CD4-positive, alpha-beta T cell treated with Interleukin-1 beta for 1 hour (primary cell): Measurements from ENCODE around the gene SPSB4.

ENCODE experiments used
- DNase-seq, 2 donors: peaks; one replicate each; pipeline ENCODE4 v3.0.0-alpha.2; 2020 to 2022

Gene SPSB4

DNA sequence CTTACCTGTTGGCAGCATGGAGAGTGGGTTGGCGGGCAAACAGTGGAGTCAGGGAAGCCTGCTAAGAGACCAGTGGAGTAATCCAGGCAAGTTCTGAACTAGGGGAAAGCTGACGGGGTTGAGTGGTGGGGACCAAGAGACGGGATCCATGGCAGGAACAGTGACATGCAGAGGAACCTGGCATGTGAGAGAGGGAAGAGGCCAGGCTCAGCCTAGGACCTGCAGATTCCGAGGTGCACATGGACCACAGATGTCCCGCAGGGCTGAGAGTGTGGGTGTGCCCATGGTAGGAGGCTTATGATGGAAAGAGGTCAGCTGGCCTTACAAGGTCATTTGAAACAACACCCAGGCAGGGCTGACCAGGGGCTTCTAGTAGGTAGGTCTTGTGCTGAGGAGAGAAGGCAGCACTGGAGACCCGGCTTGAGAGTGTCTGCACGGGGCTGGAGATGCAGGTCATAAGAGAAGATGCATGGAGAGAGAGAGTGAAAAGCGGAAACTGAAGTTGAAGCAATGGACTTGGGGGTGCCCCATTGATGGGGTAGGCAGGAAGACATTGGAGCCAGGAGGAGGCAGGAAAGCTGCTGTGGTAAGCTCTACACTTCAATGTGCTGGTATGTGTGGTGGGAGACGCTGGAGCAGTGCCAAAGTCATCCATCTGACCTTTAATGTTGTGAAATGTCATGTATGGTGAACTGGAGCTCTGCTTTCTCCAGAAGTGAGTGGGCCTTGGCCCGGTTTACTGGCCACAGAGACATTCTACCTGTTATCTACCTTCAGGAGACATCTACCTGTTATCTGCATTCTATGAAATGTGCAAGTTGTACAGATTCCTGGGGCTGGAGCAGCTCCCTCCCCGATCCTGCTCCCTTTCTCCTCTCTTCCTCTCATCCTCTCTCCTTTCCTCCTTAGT is 4.6 kb downstream of the SPSB4 start:
- DNase-seq: no peak

DNA sequence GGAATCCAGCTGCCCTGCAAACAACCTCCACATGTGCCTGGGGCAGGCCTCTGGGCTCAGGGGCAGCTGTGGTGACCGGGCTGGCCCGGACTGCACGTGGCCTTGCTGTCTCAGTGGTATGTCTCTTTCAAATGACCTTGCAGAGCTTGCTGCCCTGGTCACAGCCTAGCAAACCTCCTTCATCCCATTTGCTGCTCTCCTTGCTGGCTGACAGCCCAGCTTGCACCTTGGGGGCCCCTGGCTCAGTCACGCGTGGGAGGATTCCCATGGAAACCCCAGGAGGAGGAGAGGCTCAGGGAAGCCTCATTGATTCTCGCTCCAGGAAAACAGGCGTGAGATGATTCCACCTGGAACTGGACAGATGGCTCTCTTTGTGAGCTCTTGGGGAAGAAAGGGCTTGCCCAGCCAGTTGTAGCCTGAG is 5.6 kb downstream of the SPSB4 start:
- DNase-seq: no peak

DNA sequence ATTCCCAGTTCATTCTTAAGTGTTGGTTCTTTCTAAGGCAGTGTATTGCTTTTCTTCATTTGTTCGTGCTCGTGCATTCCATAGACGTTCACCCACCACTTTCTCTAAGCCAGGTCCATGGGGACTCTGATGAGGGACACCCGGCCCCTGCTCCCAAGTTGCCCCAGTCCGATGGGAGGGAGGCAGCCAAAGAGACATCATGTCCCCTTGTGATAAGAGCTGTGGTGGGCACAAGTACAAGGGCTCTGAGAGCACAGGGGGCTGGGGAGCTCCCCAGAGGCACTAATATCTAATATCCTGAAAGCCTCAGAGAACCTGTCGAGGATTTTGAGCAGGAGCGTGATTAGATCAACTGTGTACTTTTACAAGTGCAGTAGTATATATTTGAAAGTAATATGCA is 6.3 kb downstream of the SPSB4 start:
- no peak for DNase-seq

DNA sequence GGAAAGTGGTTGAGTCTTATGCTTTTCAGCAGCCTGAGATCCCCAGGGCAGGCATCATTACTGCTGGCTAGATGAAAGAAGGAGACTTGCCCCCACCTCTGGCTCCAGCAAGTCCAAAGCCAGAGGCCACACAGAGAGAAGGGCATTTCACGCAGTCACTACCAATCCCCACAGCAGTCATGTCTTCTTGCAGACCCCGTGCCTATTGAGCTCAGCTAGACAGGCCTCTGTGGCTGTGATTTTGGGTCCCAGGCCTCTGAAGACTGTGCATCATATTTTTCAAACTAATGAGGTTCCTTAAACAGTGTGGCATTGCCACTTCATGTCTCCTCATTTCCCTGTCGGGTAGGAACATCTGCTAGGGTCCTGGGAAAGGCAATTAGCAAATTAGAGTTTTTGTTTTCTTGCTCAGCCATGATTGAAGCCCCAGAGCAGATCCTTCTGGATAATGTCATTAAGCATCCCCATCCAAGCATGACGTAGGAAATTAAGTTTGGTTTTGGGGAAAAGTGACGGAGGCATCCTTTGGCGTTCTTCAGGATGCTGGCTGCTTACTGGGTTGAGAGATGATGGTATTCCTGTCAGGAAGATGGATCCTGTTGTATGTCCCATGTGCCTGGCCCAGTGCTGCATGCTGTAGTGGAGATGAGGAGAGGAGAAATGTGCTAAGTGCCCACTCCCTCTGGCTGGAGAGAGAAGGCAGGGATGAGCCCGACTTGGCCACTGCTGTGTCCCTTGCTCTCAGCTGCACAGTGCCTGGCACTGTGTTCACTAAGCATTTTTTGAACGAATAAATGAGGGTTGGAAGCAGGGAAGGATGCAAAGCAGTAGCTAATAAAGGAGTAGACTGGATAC is 7.0 kb downstream of the SPSB4 start:
- no peak for DNase-seq

DNA sequence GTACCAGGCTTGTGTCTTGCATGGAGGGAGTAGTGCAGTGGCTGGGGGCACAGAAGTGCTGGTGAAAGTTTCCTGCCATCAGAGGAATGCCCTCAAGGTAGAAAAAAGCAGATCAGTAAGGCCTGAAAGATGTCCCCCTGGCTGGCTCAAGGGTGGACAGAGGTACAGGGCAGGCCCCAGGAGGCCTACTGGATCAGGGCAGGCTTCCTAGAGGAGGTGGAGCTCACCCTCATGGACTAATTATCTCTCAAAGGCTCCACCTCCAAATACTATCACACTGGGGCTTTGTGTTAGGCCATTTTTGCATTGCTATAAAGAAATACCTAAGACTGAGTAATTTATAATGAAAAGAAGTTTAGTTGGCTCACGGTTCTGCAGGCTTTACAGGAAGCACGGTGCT is 7.8 kb downstream of the SPSB4 start:
- no peak for DNase-seq

DNA sequence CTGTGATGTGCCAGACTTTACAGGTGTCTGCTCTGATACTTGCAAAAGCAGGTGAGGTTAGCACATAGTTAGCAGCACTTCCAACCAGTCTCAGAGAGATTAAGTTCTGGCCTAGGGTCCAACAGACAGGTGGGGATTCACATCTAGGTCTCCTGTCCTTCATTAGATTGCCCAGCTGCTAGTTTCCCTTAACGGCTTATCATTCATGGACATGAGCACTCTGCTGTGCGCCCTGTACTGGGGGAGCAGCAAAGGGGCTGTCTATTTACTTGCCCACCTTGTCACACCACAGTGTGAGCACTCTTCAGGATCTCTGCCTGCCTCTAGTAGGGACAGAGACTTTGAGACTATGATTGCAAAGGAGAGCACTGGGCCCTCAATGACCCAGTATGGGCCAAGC is 8.7 kb downstream of the SPSB4 start:
- DNase-seq: no peak

DNA sequence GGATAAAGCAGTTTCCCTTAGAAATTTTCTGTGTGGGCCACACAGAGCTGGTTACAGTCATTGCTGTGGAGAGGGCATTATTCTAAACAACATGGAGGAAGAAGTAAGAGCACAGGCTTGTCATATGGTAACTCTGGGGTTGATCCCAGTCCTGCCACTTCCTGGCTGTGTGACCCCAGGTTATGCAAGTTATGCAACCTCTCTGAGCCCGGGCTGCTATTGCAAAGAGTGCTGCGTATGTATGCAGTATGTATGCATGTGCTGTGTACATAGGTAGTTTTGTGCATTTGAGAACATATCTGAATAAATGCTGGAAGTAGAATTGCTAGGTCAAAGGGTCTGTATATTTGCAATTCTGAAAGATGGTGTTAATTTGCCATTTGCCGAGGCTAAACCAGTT is 9.2 kb downstream of the SPSB4 start:
- no peak for DNase-seq

DNA sequence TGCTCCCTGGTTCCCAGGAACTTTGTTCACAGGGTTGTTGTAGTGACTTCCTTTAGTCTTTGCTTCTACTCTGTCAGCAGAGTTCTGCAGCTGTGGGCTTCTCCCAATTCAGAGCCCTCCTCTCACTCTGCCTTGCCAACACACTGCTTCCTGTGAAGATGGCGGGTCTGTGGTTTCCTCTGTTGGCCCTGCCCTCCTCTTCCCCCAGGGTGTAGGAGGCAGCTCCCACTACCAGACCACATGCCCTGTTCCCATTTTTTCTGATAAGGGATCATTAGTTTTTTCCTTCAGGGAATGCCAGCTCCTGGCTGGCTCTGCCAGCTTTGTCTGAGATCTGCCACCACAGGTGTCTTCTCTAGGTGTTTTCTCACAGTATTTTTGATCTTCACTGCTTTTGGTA is 12.7 kb downstream of the SPSB4 start:
- no peak for DNase-seq

DNA sequence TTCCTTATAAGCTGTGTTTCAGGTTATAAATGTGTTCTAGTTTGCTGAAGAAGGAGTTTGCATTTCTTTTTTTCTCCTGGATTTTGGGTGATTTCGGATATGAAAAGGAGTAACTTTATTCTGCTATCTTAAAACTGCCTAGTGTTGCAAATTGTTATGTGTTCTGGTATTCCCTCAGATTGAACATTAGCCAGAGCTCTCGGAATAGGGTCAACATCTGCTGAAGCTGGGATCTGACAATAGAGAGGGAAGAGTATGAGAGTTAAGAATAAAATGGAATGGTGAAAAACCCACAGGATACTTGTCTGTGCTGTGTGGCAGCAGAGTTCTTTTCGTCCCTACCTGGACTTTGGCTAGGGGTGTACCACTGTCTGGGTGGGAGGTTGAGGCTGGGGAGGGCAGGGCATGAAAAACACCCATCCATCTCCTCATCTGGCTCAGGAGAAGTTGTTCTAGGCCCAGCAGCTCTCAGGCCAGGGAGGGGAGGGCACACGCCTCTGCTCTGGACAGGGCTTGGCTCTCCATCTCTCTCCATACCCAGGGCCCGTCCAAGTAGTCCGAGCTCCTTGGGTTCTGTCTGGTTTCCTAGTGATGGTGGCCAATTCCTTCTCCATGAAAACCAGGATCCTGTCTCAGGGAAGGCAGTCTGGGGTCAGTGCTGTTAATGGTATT is 13.2 kb downstream of the SPSB4 start:
- DNase-seq: no peak

DNA sequence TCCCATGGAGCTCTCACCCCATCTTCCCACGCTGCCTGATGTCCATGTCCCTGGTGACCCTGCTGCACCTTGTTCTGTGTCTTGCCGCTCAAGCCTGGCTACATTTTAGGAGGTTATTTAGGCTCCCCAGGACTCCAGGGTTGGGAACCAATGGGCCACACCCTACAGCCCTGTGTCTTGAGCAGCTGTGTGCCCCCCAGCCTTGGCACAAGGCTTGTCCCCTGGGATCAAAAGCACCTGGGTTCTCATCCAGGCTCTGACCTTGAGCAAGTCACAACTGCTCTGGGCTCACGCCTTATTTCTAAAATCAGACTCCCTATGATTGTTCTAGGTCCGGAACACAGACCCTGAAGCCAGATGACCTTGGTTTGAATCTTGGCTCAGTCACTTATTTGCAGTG is 14.1 kb downstream of the SPSB4 start:
- no peak for DNase-seq

DNA sequence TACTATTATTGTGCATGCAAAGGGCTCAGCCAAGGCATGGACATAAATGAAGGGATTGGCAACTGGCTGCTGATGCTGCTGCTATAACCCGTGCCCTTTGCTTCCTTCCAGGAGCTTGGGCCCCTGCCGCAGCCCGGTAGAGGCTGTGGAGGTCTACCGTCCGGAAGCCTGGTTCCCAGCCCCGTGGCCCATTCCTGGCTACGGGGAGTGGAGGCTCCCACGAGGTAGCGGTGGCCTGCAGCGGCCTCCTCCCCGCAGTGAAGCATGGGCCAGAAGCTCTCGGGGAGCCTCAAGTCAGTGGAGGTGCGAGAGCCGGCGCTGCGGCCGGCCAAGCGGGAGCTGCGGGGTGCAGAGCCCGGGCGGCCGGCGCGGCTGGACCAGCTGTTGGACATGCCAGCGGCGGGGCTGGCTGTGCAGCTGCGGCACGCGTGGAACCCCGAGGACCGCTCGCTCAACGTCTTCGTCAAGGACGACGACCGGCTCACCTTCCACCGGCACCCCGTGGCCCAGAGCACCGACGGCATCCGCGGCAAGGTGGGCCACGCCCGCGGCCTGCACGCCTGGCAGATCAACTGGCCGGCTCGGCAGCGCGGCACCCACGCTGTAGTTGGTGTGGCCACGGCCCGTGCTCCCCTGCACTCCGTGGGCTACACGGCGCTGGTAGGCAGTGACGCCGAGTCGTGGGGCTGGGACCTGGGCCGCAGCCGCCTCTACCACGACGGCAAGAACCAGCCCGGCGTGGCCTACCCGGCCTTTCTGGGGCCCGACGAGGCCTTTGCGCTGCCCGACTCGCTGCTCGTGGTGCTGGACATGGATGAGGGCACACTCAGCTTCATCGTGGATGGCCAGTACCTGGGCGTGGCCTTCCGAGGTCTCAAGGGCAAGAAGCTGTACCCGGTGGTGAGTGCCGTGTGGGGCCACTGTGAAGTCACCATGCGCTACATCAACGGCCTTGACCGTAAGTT is 15.0 kb downstream of the SPSB4 start:
- DNase-seq: no peak

DNA sequence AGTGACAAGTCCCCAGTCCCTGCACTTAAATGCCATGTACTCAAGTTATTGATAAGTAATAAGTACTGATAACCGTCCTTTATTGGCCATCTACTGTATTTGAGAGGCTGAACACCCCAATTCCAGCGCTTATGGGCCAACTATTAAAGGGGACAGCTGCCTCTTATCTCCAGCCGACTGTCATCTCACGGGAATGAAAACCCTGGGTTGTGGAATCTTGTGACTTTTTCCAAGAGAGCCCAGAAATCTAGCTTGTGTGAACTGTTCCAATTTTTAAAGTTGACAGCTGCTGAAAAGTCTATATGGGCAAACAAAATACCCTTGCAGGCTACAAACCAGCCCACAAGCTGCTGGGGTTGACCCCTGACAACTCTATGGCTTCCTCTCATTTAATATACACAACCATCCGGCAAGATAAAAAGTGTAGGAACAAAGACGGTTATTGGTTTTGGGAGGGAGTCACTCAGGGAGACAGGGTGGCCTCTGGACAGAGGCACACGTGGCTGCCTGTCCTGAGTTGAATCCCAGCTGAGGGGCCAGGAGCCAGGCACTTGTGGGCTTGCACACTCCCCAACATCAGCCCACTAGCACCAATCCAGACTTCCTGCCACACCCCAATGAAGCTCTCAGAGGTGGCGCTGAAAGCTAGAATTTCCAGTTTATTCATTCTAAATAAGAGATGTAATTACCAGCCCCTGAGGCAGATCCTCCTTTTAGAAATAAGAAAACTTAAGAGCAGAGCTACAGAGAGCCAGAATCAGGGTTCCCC is 16.2 kb downstream of the SPSB4 start:
- DNase-seq: no peak

DNA sequence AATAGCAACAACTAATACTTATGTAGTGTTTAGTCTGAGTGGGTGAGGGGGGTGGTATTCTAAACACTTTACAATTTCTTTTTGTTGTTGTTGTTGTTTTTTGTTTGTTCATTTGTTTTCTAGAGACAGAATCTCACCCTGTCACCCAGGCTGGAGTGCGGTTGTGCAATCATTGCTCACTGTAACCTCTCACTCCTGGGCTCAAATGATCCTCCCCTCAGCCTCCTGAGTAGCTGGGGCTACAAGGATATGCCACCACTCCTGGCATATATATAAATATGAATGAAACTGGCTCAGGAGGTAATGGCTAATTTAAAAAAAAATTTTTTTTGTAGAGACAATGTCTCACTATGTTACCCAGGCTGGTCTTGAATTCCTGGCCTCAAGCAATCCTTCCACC is 19.1 kb downstream of the SPSB4 start:
- no peak for DNase-seq

DNA sequence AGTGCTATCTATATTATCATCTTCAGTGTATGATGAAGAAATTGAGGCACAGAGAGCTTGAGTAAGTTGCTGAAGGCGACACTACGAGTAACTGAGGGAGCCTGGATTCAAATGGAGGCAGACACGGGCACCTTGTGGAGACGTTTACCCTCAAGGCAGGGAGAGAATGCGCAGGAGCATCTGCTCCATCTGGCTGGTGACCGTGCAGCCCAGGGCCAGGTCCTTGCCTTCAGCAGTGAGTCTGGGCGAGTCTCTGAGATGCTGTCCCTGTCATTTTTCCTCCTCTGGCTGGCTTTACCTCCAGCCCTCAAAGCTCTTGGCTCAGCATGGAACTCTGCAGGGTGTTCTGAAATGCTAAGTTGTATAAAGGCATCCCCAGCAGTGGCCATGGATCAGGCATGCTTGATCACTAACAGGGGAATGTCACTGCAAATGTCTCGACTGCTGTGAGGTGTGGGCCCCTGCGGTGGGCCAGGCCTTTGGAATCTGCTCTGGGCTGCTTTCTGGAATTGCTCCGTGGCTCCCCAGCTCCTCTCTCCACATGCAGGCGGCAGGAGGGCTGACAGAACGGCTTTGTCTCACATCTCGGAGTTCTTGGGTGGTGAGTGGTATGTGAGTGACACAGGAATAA is 19.7 kb downstream of the SPSB4 start:
- DNase-seq: no peak

DNA sequence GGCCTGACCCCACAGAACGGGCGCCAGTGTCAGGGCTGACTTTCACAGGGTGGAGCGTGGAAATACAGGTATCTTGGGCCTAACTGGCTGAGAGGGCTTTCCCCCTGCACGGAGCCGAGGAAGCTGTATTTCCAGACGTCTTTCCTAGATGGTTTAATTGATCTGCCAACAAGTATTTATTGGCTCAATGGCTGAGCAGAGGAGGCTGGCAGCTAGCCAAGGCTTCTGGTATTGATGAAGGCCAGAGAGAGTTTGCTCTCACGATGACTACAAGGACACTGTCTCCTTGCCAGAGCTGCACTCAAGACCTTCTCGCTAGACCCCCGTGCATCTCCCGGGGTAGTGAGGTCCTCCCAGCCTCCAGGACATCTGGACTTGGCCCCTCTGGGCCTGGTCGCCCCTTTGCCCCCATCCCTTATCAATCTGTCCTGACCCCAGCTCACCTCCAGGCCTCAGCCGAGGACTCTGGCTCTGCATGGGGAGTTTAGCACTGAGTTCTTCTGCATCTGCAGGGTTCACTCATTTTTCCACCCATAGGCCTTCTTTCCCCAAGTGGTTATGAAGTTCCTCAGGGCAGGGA is 20.6 kb downstream of the SPSB4 start:
- no peak for DNase-seq

DNA sequence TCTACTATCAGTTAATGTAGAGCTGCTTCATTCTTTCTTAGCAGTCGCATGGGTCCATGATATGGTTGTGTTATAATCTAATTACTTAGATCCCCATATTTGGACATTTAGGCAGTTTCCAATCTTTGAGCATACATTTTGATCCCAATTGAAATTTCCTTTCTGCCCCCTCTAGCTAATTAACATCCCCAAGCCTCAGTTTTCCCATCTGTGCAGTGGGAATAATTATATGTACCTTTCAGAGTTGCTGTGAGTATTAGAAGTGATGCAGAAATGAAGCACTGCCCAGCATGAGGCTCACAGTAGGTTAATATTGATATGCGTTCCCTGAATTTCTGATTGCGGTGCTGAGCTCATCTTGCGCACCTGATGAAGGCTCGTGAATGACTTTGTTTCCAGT is 21.8 kb downstream of the SPSB4 start:
- DNase-seq: no peak

DNA sequence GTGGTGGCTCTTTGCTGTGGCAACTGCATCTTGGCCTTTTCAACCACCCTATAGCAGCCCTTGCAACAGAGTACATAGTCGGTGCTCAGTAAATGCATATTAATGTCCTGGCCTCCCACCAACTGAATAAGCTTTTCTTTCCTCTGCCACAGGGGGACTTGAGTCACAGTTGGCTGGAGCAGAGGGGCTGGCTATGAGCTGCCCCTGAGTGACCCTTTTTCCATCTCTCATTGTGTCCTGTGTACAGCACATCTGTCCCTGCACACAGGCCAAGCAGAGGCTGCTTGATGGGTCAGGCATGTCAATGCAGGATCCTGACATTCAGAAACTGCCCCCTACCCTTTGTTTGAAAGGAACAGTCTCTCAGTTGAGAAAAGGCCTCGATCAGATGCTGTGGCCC is 22.4 kb downstream of the SPSB4 start:
- no peak for DNase-seq

DNA sequence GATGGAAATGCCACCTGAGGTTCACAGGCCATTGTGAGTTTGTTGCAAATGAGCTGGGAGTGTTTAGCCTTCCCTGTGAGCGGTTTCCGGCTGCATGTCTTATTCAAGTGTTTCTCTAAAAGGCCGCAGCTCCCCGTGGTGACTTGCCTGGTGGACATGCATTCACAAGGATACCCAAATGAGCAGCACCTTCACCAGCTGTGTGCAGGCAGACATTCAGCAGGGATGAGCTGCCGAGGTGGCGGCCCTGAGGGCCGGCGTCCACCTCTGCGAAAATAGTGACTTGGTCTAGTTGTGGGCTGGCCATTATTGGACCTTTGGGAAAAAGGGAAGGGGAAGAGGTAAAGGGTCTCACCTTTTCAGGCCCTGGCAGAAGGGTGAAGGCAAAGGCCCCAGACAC is 23.4 kb downstream of the SPSB4 start:
- DNase-seq: no peak

DNA sequence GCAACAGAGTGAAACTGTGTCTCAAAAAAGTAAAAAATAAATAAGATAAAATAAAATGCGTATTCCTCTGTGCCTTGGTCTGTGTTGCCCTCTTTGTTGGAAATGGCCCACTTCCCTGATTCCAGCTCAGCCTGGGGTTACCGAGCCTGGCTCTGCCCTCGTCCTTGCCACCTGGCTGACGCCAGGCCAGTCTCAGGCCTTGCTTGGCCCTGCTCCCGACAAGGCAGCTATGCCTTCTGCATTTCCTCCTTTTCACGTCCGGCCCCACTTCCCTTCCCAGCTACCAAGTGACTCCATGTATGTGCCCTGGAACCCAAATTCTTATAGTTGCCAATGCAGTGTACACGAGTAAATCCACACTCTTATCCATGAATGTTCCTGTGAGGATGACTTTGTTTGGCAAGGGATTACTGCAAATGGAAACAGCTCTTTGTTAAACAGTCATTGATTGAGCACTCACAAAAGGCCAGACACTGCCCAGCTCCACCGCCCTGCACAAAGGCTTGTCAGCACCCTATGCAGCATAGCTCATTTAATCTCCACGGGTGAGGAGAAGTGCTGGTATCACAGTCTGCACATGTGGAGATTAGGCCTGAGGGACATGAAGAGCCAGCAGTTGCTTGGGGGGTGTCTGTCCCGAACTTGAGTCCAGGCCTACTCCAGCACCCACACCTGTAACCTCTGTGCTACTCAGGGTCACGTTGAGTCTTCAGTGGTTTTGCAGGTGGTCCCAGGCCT is 25.1 kb downstream of the SPSB4 start:
- no peak for DNase-seq
